ENCODE results near the gene SPAG9.
"Not testable (repeated sequence)": the region's sequence is repeated elsewhere in the genome, so short reads cannot be mapped to it uniquely, and the experiment has no call there.

The SPAG9 gene

DNA sequence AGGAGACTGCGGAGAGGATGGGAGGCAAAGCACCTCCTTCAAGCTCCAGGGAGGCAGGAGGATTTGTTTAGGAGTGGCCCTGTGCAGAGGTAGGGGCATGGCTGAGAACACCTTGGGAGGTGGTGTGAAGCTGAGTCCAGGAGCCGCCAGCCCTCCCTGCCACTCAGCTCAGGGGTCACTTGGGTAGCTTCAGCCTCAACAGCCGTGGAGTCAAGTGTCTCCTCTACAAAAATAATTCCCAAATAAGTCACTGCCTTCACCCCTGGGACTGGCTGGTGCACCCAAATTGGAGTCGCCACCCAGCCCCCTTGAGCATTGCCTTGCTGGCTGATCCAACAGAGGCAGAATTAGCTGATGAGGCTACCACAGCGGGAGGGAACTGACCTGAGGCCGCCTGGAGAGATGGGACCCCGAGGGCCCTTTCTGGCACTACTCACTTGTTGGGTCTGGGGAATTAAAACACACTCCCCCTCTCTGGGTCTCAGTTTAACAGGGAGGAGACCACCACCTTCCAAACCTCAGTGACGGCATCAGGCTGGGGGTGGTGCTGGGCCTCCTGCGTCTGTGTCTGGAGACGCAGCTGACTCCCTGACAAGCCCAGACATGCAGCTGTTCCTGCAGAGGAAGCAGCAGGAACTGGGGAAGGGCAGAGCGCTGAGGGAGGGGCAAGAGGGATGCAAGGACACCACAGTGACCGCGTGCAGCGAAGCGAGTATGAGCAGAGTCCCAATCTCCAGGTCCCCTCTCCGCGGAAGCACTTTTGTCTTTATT is 166.7 kb downstream of the SPAG9 start:
- no peak for DNase-seq (ENCODE audit: low read depth in 2 of 2)

DNA sequence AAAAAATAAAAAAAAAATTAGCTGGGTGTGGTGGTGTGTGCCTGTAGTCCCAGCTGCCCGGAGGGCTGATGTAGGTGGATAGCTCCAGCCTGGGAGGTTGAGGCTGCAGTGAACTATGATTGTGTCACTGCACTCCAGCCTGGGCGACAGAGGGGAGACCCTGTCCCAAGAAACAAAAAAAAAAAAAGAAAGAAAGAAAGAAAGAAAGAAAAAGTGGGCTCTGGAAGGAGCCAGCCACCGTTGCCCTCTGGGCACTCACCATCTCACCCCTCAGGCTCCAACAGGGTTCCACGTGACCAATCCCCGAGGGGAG is 167.2 kb downstream of the SPAG9 start:
- no peak for DNase-seq (ENCODE audit: low read depth in 2 of 2)

DNA sequence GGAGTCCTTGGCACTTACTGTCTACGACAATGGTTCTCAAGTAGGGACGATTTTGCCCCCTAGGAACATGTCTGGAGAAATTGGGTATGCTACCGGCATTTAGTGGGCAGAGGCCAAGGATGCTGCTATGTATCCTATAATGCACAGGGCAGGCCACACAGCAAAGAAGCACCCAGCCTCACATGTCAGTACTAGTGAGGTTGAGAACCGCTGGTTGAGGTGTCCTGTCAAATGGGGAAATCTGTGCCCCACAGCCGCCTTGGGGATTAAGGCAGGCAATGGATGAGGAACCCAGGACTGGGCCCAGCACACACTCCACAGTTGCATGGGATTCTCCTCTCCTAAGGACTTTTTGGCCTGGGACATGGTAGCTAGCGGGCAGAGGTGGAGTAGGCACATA is 167.8 kb downstream of the SPAG9 start:
- DNase-seq (ENCODE audit: low read depth in 2 of 2): no peak

GRCh38 chr17:50952013-50952412 is 168.7 kb downstream of the SPAG9 start:
- DNase-seq (ENCODE audit: low read depth in 2 of 2): no peak

- peak in 1 of 2 donors; percentile 38 for DNase-seq (ENCODE audit: low read depth in 2 of 2)
Observed at GRCh38 chr17:50949989-50950877, 170.4 kb downstream of the SPAG9 start.

GRCh38 chr17:50949128-50949988 is 171.3 kb downstream of the SPAG9 start:
- no peak for DNase-seq (ENCODE audit: low read depth in 2 of 2)

DNA sequence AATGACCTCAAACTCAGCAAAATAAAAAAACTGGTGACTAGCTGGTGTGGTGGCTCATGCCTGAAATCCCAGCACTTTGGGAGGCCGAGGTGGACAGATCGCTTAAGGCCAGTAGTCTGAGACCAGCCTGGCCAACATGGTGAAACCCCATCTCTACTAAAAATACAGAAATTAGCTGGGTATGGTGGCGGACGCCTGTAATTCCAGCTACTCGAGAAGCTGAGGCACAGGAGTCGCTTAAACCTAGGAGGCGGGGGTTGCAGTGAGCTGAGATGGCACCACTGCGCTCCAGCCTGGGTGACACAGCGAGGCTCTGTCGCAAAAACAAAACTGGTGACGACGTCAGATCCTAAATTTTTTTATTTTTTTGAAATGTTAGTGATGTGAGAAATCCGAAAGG is 172.0 kb downstream of the SPAG9 start:
- DNase-seq (ENCODE audit: low read depth in 2 of 2): no peak

GRCh38 chr17:50947782-50948543 is 172.7 kb downstream of the SPAG9 start:
- no peak for DNase-seq (ENCODE audit: low read depth in 2 of 2)

- DNase-seq (ENCODE audit: low read depth in 2 of 2): no peak
Observed at GRCh38 chr17:50946891-50947781, 173.5 kb downstream of the SPAG9 start.

- DNase-seq (ENCODE audit: low read depth in 2 of 2): no peak
Observed at GRCh38 chr17:50946223-50946890, 174.3 kb downstream of the SPAG9 start.

- no peak for DNase-seq (ENCODE audit: low read depth in 2 of 2)
Observed at GRCh38 chr17:50945779-50946222, 174.9 kb downstream of the SPAG9 start.

GRCh38 chr17:50944902-50945720 is 175.6 kb downstream of the SPAG9 start:
- DNase-seq (ENCODE audit: low read depth in 2 of 2): no peak

DNA sequence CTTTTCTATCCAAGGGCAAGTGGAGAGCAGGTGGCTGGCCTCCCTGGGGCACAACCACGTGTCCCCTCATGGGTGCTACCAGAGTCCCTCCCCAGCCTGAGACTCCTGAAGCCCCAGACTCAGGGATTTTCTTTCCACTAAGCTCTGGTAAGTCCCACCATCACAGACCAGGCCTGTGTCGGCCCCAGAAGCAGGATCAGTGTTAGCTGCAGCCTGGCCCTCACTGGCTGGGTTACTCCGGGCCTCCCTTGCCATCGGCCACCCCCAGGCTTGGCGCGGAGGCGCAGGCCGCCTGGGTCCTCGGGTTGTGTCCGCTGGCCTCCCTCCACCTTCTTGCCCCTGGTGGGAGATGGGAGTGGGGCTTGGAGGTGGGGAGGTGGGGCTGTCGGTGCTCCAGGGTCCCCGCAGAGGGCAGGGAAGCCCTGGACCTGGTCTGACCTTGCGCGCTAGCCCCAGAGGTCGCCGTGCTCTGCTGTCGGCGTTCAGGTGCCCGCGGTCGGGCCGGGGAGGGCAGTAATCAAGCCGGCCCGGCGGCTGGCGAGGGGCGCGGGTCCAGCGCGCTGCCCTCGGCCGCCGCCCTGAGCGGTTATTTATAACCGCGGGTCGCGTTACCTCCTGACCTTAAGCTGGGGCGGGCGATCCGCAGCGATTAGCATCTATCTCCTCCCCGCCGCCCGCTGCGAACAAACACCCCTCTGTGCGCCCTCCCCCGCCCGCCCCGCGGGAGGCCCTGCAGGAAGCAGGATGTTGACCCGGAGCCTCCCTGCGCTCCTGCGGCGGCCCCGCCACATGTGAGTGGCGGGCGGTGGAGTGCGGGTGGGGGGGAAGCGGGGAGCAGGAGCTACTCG is 176.4 kb downstream of the SPAG9 start:
- peak; percentile 48 to 73 for DNase-seq (ENCODE audit: low read depth in 2 of 2)

DNA sequence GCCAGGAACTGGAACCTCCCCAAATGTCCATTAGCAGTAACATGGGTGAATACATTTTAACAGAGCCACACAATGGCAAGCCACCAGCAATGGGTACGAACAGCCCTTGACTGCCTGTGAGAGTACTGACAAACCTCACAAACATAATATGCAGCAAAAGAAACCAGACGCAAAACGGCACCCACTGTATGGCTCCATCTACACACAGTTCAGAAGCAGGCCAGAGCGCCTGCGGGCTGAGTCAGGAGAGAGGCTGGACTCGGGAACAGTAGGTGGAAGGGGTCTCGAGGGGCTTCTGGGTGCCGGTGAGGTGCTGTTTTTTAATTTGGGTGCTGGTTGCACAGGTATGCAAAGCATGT is 177.1 kb downstream of the SPAG9 start:
- no peak for DNase-seq (ENCODE audit: low read depth in 2 of 2)

DNA sequence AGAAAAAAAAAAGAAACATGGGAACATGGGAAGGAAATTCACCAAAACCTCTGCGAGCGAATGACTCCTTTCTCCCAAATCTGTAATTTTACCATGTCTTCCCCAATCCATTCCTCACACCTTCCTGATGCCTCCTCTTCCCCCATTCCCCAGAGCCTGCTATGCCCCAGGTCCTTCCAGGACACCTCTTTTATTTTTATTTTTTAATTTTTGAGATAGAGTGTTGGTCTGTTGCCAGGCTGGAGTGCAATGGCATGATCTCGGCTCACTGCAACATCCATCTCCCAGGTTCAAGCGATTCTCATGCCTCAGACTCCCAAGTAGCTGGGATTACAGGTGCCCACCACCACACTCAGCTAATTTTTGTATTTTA is 179.0 kb downstream of the SPAG9 start:
- not testable (repeated sequence) for DNase-seq (ENCODE audit: low read depth in 2 of 2)

DNA sequence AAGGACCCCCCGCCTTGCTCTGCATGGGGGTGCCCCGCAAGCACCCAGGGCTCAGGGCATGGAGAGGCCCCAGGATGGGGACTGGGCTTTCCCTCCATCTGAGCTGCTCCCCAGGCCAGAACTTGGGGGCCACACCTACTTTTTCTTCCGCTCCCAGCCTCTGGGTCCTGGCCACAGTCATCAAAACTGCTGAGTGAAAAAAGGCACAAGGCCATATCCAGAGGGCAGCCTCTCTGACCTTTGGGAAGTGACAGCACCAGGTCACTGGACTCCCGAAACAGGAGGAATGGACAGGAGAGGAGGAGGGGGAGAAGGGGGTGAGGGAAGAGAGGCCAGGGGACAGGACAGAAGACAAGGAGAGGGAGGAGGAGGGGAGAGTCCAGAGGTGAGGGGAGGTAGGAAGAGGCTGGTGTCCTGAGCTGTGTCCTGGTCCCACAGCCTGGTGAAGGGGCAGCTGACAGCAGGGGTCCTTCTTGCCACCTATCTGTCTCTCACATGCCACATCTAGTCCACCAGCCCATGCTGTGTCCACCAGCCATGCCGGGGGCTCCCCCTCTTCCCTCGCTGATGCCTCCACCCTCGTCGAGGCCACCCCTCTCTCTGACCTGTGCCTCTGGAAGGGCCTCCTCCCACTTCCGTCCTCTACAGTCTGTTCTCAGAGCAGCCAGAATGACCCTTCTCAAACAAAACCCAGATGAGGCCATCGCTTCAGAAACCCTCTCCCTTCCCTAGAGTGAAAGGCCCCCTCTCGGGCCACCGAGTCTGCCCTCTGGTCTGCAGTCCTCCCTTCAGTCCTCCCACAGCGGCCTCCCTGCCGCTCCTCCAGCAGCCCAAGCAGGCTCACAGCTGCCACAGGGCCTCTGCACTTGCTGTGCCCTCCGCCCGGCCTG is 180.6 kb downstream of the SPAG9 start:
- no peak for DNase-seq (ENCODE audit: low read depth in 2 of 2)

- no peak for DNase-seq (ENCODE audit: low read depth in 2 of 2)
Observed at GRCh38 chr17:50939542-50939794, 181.2 kb downstream of the SPAG9 start.
